ENCODE measurements around the gene YRDC.

The YRDC gene

GRCh38 chr1:37807555-37808368 is at the start of gene YRDC, which contains the start of gene C1orf122:
TSS of gene YRDC (minus strand) at chr1:37808208. CDS start at chr1:37808180, 28 bp downstream.
TSS of gene C1orf122 (plus strand) at chr1:37807790. CDS start at chr1:37808405, 615 bp downstream.
- peak; percentile 85 for DNase-seq

GRCh38 chr1:37854406-37854805 is 46.4 kb upstream of the YRDC start:
- no peak for DNase-seq

GRCh38 chr1:37853157-37853556 is 45.1 kb upstream of the YRDC start:
- DNase-seq, result no peak

GRCh38 chr1:37851782-37852210 is 43.8 kb upstream of the YRDC start:
- DNase-seq, result no peak

- no peak for DNase-seq
These were observed 43.3 kb upstream of the YRDC start for GRCh38 chr1:37851262-37851661.

GRCh38 chr1:37850352-37850955 is 42.4 kb upstream of the YRDC start:
- DNase-seq, result no peak

GRCh38 chr1:37849480-37849879 is 41.5 kb upstream of the YRDC start:
- DNase-seq, result no peak

- DNase-seq, result no peak
These were observed 38.8 kb upstream of the YRDC start for GRCh38 chr1:37846647-37847339.

GRCh38 chr1:37845786-37846185 is 37.8 kb upstream of the YRDC start:
- no peak for DNase-seq

- no peak for DNase-seq
These were observed 37.1 kb upstream of the YRDC start for GRCh38 chr1:37845049-37845646.

- no peak for DNase-seq
These were observed 36.5 kb upstream of the YRDC start for GRCh38 chr1:37844536-37844935.

GRCh38 chr1:37841652-37842051 is 33.6 kb upstream of the YRDC start:
- DNase-seq, result no peak

GRCh38 chr1:37840711-37841110 is 32.7 kb upstream of the YRDC start:
- no peak for DNase-seq

GRCh38 chr1:37839676-37840075 is 31.7 kb upstream of the YRDC start:
- no peak for DNase-seq

- no peak for DNase-seq
These were observed 28.8 kb upstream of the YRDC start for GRCh38 chr1:37836788-37837187.

- DNase-seq, result no peak
These were observed 23.8 kb upstream of the YRDC start for GRCh38 chr1:37831809-37832208.

- DNase-seq, result no peak
These were observed 23.1 kb upstream of the YRDC start for GRCh38 chr1:37831109-37831508.

GRCh38 chr1:37828410-37829074 is 20.5 kb upstream of the YRDC start:
- DNase-seq, result no peak

- DNase-seq, result no peak
These were observed 17.5 kb upstream of the YRDC start for GRCh38 chr1:37825506-37825905.

GRCh38 chr1:37824001-37824400 is 16.0 kb upstream of the YRDC start:
- DNase-seq, result no peak

- no peak for DNase-seq
These were observed 15.2 kb upstream of the YRDC start for GRCh38 chr1:37822906-37823815.

GRCh38 chr1:37821481-37821880 is 13.5 kb upstream of the YRDC start:
- no peak for DNase-seq
